ENCODE measurements around the gene KANK4.

KANK4 gene

DNA sequence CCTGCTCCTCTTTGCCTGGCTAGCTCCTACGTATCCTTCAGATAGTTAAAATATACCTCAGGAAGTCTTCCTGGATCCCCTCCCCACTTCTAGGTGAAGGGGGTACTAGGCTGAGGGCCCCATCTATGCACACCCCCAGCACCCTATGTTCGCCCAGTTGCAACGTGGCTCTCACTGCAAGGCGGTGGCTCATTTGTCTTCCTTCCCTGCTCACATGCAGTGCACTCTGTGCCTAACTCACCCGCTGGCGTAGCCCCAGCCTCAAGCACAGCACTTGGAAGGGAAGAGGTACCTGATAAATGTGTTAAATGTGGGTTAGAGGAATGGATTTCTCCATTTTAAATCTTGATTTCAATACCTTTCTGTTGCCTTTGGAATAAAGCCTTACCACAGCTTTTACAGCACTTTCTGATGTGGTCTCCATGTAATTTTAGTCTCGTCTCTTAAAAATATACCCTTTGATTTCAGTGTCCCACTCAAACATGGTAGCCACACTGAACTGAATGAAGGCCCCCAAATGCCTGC, 85.2 kb downstream of the KANK4 start:
- no peak overlapping the region for H3K27ac ChIP-seq
- TF ChIP-seq, protein P1, sequence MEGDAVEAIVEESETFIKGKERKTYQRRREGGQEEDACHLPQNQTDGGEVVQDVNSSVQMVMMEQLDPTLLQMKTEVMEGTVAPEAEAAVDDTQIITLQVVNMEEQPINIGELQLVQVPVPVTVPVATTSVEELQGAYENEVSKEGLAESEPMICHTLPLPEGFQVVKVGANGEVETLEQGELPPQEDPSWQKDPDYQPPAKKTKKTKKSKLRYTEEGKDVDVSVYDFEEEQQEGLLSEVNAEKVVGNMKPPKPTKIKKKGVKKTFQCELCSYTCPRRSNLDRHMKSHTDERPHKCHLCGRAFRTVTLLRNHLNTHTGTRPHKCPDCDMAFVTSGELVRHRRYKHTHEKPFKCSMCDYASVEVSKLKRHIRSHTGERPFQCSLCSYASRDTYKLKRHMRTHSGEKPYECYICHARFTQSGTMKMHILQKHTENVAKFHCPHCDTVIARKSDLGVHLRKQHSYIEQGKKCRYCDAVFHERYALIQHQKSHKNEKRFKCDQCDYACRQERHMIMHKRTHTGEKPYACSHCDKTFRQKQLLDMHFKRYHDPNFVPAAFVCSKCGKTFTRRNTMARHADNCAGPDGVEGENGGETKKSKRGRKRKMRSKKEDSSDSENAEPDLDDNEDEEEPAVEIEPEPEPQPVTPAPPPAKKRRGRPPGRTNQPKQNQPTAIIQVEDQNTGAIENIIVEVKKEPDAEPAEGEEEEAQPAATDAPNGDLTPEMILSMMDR (IDR thresholded peaks at IDR 0.05): no peak
- no peak overlapping the region for H3K4me3 ChIP-seq
- no peak for DNase-seq (ENCODE audit: low spot score)

DNA sequence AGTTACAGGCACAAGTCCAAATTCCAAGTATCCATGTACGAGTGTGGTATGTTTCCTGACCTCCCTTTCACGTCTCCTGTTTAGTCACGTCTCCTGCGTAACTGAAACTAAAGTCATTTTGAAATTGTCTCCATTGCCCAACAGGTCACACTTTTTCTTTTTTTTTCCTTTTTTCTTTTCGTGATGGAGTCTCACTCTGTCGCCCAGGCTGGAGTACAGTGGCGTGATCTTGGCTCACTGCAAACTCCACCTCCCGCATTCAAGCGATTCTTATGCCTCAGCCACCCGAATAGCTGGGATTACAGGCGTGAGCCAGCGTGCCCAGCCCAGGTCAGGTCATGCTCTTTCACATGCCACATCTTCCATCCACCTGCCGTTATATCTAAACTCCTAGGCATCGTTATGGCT, 86.4 kb downstream of the KANK4 start:
- Histone ChIP-seq H3K4me3 (no peak overlapping the region), H3K27ac (no peak overlapping the region)
- DNase-seq (ENCODE audit: low spot score): no peak
- TF ChIP-seq, protein P1 (IDR thresholded peaks at IDR 0.05): no peak

DNA sequence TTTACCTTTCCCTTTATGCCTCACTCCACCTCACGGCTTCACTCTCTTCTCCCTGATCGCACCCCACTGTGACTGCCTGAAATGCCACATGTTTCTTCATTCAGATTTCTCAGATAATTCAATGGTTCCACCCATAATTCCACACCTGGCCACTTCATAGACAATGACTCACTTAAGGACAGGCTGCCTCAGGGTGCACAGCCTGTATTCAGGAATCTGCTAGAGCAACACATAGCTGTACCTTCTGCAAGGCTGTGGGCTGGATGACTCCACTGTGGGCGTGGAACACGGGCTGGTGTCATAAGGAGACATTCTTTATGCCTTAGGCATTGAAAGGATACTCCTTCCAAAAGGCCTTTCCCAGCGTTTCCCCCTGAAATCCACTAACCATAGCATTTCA, 88.5 kb downstream of the KANK4 start:
- DNase-seq (ENCODE audit: low spot score): no peak
- Histone ChIP-seq H3K27ac (no peak overlapping the region), H3K4me3 (no peak overlapping the region)
- TF ChIP-seq, protein P1 (IDR thresholded peaks at IDR 0.05): no peak

DNA sequence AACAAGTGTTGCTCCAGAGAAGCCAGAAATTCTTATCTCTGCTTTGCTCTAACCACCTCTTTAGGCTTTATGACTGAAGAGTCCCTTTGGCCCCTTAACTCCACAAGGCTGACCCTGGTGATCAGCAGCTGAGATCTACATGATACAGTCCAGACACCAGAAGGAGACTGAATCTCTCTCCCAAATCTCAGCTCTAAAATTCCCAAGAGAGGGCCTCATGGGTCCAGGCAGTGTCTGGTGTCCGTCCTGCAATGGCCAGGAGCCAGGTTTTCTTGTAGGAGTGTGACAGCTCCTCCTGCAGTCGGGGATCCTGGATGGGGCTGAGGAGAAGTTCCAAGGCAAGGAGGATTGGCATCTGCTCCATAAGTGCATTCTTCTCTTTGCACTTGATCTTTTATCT, 89.3 kb downstream of the KANK4 start:
- TF ChIP-seq, protein P1 (IDR thresholded peaks at IDR 0.05): no peak
- Histone ChIP-seq H3K4me3 (no peak overlapping the region), H3K27ac (no peak overlapping the region)
- DNase-seq (ENCODE audit: low spot score): no peak

DNA sequence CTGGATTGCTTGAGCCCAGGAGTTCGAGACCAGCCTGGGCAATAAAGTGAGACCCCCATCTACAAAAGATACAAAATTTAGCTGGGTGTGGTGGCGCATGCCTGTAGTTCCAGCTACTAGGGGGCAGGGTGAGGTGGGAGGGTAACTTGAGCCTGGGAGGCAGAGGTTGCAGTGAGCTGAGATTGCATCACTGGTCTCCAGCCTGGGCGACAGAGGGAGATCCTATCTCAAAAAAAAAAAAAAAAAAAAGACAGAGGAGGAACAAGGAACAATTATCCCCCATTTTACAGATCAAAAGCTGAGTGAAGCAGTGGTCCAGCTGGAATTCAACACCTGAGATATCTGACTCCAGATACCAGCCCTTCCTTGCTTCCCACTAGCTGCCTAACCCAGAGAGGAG, 89.8 kb downstream of the KANK4 start:
- TF ChIP-seq, protein P1 (IDR thresholded peaks at IDR 0.05): no peak
- no peak overlapping the region for H3K27ac ChIP-seq
- H3K4me3 ChIP-seq: no peak overlapping the region
- DNase-seq (ENCODE audit: low spot score): no peak

DNA sequence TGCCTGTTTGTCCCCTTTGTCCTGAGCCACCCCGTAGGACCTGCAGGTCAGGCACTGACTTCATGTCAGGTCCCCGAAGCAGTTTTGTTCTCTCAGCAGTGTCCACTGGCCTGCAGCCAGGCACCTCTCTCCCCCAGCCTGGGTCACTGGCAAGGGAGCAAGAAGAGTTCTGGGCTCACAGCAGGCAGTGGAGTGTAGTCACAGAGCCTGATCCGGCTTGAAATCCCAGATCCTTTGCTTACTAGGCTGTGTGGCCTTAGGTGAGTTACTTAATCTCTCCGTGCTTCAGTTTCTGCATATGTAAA, 90.4 kb downstream of the KANK4 start:
- TF ChIP-seq, protein P1 (IDR thresholded peaks at IDR 0.05): no peak
- no peak for DNase-seq (ENCODE audit: low spot score)
- Histone ChIP-seq H3K27ac (no peak overlapping the region), H3K4me3 (no peak overlapping the region)

DNA sequence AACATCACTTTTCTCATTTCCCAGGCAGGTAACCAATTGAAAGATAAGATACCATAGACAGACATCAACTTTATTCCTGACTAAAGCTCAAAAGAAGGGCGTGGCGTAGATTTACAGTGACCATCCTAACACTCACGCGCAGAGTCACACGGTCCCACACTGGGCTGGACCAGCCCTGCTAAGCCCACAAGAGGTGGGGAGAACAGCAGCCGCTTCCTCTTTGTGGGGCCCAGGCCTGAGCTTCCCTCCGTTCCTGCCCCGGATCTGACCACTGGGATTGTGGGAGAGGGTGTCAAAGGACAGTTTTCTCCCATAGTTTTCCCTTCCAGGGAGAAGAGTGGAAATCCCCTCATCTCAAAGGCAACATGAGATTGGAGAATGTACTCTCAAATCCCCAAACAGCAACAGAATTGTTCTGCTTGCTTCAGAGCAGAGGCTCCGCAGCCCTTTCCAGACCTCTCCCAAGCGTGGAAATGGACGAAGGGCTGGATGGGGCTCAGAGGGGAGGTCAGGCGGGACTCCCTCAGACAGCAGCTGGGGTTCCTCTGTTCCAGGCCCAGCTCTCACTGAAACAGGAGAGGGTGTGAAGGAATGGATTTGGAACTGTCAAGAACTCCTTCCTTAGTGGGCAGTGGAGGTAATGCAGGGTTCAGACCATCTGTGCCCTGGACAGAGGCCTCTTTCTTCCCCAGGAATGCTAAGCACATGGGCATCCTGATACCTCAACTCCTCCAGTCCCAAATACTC, 90.9 kb downstream of the KANK4 start:
- Histone ChIP-seq H3K27ac (no peak overlapping the region), H3K4me3 (no peak overlapping the region)
- TF ChIP-seq, protein P1 (IDR thresholded peaks at IDR 0.05): no peak
- DNase-seq (ENCODE audit: low spot score): no peak
